Body of pancreas (tissue), 4 donors: Measurements from ENCODE around the gene IRF6.

Source experiments
- CTCF ChIP-seq, 7 experiments: fragments of 450-650 bp in 4 of 7; fragments of 200-600 bp in 3 of 7; sonication (generic) in 3 of 7; IDR thresholded peaks; one replicate each; pipeline ENCODE4 v1.5.1; 2016 to 2019; ENCODE audit warnings: antibody characterized with exemption in 7 of 7
- POLR2A ChIP-seq, 3 donors: fragments of 450-650 bp; IDR thresholded peaks; one replicate each; pipeline ENCODE4 v1.6.1; 2016; ENCODE audit warnings: antibody characterized with exemption in 3 of 3, mild to moderate bottlenecking in 2 of 3

GRCh38 chr1:209837671-209838070, 31.7 kb upstream of the IRF6 start:
- no peak for TF ChIP-seq CTCF (IDR thresholded peaks at IDR 0.05)
- no peak for TF ChIP-seq POLR2A (IDR thresholded peaks at IDR 0.05)
